Stimulated activated CD8-positive, alpha-beta memory T cell treated with anti-CD3 and anti-CD28 coated beads, Interleukin-12 subunit alpha, Interleukin-12 subunit beta, amount 100 ng/mL, for 24 hours (primary cell): ENCODE results near the gene BATF3.
A peak's percentile ranks its signal among the peaks of the same experiment; 100 is the strongest.

ENCODE experiments used
- DNase-seq: peaks from one replicate; pipeline ENCODE4 v3.0.0-alpha.2; 2020; ENCODE audit errors: extremely low read depth

The BATF3 gene

DNA sequence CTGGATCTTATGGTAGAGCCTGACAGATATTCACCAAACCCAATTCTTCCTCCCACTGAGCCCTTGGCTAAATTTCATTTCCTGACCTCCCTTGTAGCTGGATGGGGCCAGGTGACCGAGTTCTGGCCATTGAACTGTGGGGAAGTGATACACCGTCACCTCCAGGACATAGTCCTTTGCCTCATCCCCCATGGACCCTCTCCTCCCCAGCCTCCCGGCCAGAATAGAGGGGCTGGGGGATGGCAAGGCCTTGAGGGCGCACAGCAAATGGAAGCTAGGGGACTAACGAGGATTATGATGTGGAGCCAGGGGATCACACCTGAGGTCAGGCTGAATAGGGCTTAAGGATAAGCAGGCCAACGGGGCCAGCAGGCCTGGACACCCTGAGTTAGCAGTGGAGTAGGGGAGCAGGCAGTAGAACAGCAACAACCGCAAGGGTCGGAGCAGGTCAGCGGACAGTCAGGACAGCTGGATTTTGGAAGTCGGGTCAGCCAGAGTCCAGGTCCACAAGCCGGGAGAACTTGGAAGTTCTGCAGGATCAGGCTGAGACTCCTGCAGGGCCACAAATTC, 15.0 kb downstream of the BATF3 start:
- DNase-seq: no peak

DNA sequence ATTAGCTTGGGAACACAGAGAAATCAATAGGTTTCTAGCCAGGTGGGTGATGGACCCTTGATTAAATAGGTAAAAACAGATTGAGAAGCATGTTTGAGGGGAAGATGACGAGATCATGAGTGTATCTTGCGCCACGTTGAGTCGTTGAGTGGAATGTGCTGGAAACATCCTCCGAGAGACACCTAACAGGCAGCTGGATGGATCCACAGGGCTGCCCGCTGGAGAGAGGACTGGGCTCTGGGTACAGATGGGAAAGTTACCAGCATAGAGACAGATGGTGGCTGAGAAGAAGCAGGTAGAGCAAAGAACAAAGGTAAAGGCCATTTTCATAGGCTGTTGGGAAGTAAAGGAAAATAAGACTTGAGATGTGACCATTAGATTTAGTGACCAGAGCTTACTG, 15.6 kb downstream of the BATF3 start:
- no peak for DNase-seq

DNA sequence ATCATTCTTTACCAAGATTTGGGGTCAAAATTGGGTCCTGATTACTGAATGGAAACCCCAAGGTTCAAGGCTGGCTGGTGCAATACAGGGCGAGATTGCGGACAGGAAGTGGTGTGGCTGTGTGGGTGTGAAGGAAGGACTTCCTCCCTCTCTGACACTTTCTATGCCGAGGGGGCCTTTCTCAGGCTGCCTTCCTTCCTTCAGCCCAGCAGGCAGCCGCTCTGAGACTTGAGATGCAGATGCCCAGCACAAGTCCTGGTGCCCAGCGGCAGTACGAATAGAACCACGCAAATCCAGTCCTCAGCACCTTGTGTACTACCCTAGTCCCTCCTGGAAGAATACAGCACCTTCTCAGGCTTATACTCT, 16.3 kb downstream of the BATF3 start:
- no peak for DNase-seq

- no peak for DNase-seq
Observed at GRCh38 chr1:212680680-212681389, 18.8 kb downstream of the BATF3 start.

- DNase-seq: no peak
Observed at GRCh38 chr1:212678456-212679410, 20.9 kb downstream of the BATF3 start.

GRCh38 chr1:212677573-212677972, 22.1 kb downstream of the BATF3 start:
- no peak for DNase-seq

GRCh38 chr1:212677136-212677535, 22.5 kb downstream of the BATF3 start:
- no peak for DNase-seq

DNA sequence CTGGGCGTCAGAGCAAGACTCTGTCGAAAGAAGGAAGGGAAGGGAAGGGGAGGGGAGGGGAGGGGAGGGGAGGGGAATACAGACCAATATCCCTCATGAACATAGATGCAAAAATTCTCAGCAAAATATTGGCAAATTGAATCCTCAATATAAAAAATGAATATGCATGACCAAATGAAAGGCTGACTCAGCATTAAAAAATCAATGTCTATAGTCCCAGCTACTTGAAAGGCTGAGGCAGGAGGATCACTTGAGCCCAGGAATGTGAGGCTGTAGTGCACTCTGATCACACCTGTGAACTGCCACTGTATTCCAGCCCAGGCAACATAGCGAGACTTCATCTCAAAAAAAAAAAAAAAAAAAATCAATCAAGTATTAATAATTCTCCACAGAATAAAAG, 24.0 kb downstream of the BATF3 start:
- no peak for DNase-seq

DNA sequence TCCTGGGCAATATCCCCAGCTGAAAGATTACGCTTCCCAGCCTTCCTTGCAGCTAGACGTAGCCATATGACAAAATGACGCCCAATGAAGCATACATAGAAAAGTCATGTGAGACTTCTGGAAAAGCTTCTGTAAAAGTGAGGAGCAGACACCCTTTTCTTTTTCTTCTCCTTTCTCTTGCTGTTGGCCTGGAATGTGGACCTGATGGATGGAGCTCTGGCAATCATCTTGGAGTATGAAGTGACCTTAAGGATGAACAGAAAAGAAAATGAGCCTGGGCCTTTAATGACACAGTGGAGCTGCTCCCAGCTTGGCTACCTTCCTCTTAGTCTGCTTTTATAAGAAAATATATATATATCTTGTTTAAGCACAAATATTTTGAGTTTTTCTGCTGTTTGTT, 24.8 kb downstream of the BATF3 start:
- no peak for DNase-seq

DNA sequence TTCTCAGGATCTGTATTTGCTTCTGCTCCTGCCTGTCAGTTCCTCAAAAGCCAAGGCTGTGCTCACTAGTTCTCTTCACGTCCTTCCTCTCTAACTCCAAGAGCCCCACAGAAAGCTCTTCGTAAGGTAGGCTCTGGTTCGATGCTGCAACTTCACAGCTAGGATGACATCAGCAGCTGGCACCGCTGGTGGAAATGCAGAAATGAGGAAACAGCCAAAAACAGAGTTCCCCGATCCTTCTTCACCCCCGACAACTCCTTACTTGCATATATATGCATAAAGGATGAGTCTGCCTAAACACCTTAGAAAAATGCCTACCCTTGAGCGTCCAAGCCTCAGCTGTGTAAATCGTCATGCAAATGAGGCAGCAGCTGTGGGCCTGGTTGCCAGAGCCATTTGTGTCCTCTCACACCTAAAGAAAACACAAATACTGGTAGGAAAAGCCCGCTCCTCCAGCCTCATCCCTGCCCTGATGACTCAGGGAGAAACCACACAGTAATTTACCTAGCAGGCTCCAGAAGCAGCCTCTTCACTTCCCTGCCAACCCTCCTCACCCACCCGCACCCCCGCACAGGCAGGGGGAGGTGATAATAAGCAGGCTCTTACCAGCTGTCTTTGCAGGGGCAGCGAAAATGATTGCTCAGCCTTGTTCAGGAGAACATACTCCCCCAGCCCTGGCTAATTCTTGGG, 28.2 kb downstream of the BATF3 start:
- no peak for DNase-seq

GRCh38 chr1:212670882-212671281, 28.8 kb downstream of the BATF3 start:
- DNase-seq: no peak

DNA sequence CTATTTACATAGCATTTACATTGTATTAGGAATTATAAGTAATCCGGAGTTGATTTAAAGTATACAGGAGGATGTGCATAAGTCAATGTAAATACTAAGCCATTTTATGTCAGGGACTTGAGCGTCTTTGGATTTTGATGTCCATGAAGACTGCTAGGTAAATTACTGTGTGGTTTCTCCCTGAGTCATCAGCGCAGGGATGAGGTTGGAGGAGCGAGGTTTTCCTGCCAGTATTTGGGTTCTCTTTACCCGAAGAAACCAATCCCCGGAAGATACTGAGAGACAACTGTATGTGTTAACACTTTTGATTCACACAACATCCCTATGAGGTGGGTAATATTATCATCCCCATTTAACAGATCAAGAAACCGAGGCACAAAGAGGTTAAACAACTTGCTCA, 29.3 kb downstream of the BATF3 start:
- no peak for DNase-seq

- DNase-seq: no peak
Observed at GRCh38 chr1:212669600-212669999, 30.0 kb downstream of the BATF3 start.

GRCh38 chr1:212669102-212669501, 30.5 kb downstream of the BATF3 start:
- DNase-seq: no peak

- no peak for DNase-seq
Observed at GRCh38 chr1:212668477-212668876, 31.2 kb downstream of the BATF3 start.

DNA sequence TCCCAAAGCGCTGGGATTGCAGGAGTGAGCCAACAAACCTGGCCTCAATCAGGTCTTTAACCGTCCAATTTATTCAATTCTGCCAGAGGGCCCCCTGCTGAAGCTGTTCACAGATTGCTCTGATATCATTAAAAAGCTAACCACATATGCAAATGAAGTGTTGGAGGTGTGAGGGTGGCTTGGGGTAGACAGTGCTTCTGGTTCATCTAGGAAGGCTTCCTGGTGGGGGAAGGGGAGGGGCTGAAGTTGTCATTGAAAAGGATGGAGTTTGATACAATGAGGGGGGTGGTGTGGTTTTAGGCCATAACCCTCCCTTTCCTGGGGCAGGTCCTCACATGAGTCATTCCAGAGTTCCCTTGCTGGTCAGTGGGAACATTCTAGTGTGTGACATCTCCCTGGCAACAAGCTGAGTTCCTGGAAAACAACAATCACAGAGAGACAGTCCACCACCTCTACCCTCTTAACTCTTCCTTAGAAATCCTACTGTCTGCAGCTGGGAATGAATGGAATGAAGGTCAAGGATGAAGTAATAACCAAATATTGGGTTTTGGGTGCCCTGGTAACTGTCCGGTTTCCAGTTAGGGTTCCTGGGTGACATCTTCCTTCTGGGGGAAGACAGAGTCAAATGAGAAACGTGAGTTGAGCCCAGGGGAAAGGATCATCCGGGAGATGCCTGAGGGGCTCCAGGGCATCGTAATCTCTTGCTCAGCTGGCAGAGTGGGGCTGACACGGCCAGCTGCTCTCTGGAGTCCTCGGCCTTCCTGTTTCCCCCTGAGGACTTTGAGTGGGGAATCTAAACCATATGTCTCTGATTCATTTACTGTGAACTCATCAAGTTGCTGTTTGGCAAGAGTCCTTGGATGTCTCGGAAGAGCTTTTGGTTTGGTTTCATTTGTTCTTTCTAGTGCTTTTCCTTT, 32.2 kb downstream of the BATF3 start:
- DNase-seq: no peak

DNA sequence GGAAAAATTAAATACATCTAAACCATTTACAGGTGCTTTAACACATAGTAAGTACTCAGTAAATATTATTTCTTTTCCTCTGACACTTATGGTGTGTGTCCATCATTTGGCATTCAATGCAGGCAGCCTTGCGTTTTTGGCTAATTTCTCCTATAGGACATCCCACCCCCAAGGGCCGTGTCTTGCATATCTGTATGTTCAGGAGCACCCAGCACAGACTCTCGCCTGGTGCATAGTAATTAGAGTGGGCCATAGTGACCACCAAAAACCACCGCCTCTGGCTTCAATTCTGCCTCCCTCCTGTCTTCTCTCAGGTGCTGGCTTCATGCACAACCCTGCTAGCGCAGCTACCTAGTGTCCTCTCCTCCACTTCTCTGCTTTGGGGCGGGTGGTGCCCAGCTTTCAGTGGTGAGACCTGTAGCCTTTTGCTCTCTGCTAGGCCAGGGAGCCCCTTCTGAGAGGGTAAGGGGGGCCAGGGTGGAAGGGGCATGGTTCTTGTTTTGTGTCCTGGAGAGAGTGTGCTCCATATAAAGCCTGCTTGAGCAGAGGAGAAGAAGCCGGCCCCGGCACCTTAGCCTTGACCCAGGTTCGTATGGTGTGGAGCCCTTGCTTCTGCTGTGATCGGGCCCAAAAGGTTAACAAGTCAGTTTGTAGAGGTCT, 33.4 kb downstream of the BATF3 start:
- no peak for DNase-seq

DNA sequence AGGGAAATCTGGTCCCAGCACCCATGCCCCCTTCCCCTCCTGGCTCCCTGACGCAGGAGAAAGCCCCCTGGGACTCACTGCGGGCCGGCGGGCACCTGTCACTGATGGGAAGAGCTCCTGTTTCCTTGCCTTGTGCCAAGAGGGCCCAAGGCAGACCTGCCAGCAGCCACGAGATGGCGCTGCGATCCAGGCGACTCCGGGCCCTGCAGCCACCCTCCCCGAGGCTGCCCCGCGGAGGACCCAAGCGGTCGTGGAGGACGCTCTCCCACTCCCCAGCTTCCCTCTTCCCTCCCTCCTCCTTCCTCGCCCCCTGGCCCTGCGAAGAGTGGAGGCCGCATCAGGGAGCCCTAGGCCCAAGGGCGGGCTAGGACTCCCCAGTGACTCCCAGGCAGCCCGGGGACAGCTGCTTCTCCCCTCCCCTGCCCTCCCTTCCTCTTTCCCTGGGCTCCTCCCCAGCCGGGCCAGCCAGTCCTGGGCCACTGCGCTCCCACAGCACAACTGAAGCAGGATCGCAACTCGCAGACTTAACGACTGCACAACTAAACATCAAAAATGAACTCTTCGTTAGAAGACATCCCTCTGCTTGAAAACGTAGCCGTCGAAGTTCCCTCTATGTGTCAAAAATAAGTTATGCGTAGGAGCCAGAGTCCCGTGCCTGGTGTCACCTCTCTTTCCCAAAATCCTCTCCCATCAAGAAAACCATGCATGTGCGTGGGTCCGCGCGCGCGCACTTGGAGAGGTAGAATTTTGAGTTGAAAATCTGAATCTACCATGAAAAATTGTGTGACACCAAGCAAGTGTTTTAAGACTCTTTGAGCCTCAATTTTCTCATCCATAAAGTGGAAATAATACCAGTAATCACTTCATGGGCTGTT, 34.2 kb downstream of the BATF3 start:
- DNase-seq: peak; percentile 60

DNA sequence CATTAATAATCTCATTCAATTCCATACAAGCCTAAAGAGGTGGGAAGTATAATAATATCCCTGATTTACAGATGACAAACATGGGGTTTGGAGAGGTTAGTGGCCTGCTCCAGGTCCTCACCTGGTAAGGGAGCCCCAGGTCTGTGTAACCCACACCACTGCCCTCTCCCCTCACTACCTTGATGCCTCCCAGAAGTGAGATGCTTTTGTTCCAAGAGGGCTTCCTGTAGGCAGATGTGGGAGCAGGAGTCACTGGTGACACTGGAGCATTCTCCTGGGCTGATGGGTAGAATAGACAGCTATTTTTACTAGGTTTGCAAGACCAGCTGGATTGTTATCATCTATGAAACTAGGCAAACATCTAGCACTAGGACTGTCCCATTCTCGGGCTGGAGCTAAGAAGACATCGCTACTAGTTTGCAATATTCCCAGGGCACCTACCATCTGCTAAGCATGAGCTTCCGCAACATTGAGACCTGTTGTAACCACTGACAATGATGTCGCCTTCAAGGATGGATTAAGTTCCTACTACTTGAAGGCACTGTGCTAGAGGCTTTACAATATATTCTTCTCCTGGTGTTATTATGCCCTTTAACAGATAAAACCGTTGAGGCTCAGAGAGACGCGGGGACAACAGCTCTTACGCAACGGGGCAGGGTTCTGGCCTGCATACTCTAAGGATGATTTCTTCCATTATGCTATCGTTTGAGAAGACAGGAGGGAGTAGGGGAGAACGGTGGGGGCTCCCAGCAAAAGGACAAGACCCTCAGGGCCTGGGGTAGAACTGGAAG, 35.0 kb downstream of the BATF3 start:
- DNase-seq: no peak
